ENCODE data around the gene VGLL2.
"Not testable (repeated sequence)": the region's sequence is repeated elsewhere in the genome, so short reads cannot be mapped to it uniquely, and the experiment has no call there.

Gene VGLL2

GRCh38 chr6:117265410-117266256 lies at the start of gene VGLL2:
TSS of gene VGLL2 (plus strand) at chr6:117265558. CDS start at chr6:117265764, 206 bp downstream.
- no peak for DNase-seq

- no peak for DNase-seq
Measured at GRCh38 chr6:117222861-117223260, 42.5 kb upstream of the VGLL2 start.

GRCh38 chr6:117226778-117227177 lies 38.6 kb upstream of the VGLL2 start:
- no peak for DNase-seq

GRCh38 chr6:117227245-117227962 lies 38.0 kb upstream of the VGLL2 start:
- no peak for DNase-seq

- DNase-seq, result no peak
Measured at GRCh38 chr6:117228202-117228601, 37.2 kb upstream of the VGLL2 start.

- no peak for DNase-seq
Measured at GRCh38 chr6:117229870-117230269, 35.5 kb upstream of the VGLL2 start.

GRCh38 chr6:117231466-117231865 lies 33.9 kb upstream of the VGLL2 start:
- no peak for DNase-seq

- no peak for DNase-seq
Measured at GRCh38 chr6:117232196-117232595, 33.2 kb upstream of the VGLL2 start.

- no peak for DNase-seq
Measured at GRCh38 chr6:117233145-117233544, 32.2 kb upstream of the VGLL2 start.

- DNase-seq, result no peak
Measured at GRCh38 chr6:117237561-117237960, 27.8 kb upstream of the VGLL2 start.

GRCh38 chr6:117244571-117244970 lies 20.8 kb upstream of the VGLL2 start:
- not testable (repeated sequence) for DNase-seq

GRCh38 chr6:117244979-117245378 lies 20.4 kb upstream of the VGLL2 start:
- not testable (repeated sequence) for DNase-seq

- DNase-seq, result no peak
Measured at GRCh38 chr6:117253785-117254184, 11.6 kb upstream of the VGLL2 start.

- DNase-seq, result no peak
Measured at GRCh38 chr6:117262799-117263198, 2.6 kb upstream of the VGLL2 start.

GRCh38 chr6:117263353-117263927 lies 1.9 kb upstream of the VGLL2 start:
- no peak for DNase-seq

GRCh38 chr6:117264369-117264691 lies 1.0 kb upstream of the VGLL2 start:
- no peak for DNase-seq

GRCh38 chr6:117264692-117265409 lies 507 bp upstream of the VGLL2 start:
- DNase-seq, result no peak

- no peak for DNase-seq
Measured at GRCh38 chr6:117266257-117267053, 1.1 kb downstream of the VGLL2 start.

GRCh38 chr6:117267054-117267347 lies 1.6 kb downstream of the VGLL2 start:
- DNase-seq, result no peak

GRCh38 chr6:117267766-117268534 lies 2.6 kb downstream of the VGLL2 start:
- no peak for DNase-seq

- no peak for DNase-seq
Measured at GRCh38 chr6:117268924-117269323, 3.6 kb downstream of the VGLL2 start.

- no peak for DNase-seq
Measured at GRCh38 chr6:117269638-117270054, 4.3 kb downstream of the VGLL2 start.

Measured in NCI-H1436 treated with DMSO at 0.1 percent for 48 hours (cell line).